22Rv1 (cell line): ENCODE data around the gene SPTLC3.

Experiments used
- CTCF ChIP-seq: fragments of 450-650 bp; IDR thresholded peaks from 2 replicates; pipeline ENCODE4 v1.5.1; 2017; ENCODE audit warnings: mild to moderate bottlenecking
- ZFX ChIP-seq: fragments of 450-650 bp; IDR thresholded peaks from 2 replicates; pipeline ENCODE4 v1.6.1; 2017; ENCODE audit warnings: antibody characterized with exemption, borderline replicate concordance

GRCh38 chr20:12969071-12969669 is 39.6 kb upstream of the SPTLC3 start:
- TF ChIP-seq CTCF = no peak
- no peak for TF ChIP-seq ZFX
